GM13977 (cell line): ENCODE results near the gene TYK2.

Source experiments
- DNase-seq: peaks from one replicate; pipeline ENCODE4 v3.0.0; 2012; ENCODE audit warnings: low spot score
- in situ Hi-C: fragments of 300-500 bp; cut with MboI; formaldehyde crosslinking; loops from one replicate; pipeline ENCODE4 v1.12.0; 2022; ENCODE audit warnings: low sequenced_read_pairs, low pct_unique_long_range_greater_than_20kb, mixed read lengths, inconsistent platforms; ENCODE audit not compliant: unreplicated experiment
- TF ChIP-seq, protein P1 (sequence below): IDR thresholded peaks from 2 replicates; pipeline ENCODE4 v1.5.1; 2012; ENCODE audit warnings: mild to moderate bottlenecking, control low read depth; ENCODE audit not compliant: insufficient read depth; ENCODE audit errors: extremely low read depth, missing control alignments

Gene TYK2

GRCh38 chr19:10333758-10334587 is 46.4 kb downstream of the TYK2 start:
- in situ Hi-C loops = no loop called here
- DNase-seq = no peak
- TF ChIP-seq, protein P1, sequence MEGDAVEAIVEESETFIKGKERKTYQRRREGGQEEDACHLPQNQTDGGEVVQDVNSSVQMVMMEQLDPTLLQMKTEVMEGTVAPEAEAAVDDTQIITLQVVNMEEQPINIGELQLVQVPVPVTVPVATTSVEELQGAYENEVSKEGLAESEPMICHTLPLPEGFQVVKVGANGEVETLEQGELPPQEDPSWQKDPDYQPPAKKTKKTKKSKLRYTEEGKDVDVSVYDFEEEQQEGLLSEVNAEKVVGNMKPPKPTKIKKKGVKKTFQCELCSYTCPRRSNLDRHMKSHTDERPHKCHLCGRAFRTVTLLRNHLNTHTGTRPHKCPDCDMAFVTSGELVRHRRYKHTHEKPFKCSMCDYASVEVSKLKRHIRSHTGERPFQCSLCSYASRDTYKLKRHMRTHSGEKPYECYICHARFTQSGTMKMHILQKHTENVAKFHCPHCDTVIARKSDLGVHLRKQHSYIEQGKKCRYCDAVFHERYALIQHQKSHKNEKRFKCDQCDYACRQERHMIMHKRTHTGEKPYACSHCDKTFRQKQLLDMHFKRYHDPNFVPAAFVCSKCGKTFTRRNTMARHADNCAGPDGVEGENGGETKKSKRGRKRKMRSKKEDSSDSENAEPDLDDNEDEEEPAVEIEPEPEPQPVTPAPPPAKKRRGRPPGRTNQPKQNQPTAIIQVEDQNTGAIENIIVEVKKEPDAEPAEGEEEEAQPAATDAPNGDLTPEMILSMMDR = no peak

DNA sequence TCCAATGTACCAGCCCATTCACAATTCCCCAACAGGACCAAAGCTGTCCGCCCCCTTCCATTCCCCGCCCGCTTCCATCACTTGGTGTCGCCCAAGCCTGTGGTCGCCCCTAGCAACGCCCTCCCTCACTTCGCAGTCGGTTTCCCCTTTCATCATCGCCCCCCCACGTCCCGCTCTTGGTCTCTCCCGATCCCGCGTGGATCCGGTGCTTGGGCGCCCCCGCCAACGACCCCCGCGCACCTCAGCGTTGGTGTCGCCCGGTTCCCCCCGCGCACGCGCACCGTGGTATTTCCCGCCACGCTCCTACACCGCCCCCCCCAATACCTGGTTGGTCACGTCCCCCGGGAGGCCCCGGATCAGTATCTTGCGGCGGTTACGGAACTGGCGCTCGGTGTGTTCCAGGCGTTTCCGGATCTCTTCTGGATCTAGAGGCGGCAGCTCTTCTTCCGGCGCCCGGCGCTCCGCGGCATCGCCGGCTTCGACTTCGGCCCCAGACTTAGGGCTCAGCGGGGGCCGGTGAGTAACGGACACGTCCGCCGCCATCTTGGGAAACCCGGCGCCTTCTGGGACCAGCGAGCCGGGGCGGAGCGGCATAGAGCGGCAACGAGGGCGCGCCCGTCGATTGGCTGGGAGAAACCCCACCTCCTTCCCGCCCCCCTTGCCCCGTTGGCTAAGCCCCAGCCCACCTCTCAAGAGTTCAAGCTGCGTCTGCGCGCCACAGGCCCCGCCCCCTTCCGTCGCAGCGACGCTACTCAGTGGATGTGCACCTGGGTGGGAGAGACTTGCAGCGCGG is 47.2 kb downstream of the TYK2 start, which contains the start of gene RAVER1:
Gene RAVER1, minus strand, starts transcription at position 565 of the 793 bp plus-strand sequence. Its CDS starts 22 bp downstream, at position 543.
- TF ChIP-seq, protein P1 = no peak
- peak; percentile 99 for DNase-seq
- in situ Hi-C loops = no loop called here

DNA sequence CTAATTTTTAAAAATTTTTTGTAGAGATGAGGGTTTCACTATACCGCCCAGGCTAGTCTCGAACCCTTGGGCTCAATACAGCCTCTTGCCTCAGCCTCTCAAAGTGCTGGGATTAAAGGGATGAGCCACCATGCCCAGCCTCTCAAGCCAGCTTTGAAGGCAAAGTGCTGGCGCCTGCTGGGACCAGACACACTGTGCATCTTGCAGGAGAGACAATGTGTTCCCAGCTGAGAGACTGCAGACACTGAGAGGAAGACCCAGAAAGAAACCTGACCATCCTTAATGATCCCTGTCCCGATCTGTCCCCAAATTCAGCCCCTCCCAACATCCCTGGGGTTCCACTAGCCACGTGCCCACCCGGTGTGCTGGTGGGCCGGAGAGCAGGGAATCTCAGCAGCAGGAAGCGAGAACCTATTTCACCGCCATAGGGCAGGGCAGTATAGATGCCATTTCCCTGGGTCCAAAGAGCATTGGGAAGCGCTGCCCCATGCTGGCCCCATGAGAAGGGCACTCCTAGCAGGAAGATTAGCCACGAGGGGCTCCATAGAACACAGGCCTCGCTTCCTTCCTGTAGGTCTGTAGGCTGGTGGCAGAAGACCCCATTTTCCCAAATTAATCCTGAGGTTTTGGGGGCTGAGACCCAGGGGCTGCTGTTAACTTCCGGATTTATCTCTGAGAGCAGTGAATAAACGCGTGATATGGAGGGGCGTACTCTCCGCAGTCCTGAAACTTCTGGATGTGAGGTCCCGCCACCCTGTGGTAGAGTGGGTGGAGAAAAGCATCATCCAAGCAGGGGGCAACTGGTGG is 48.0 kb downstream of the TYK2 start:
- no peak for DNase-seq
- TF ChIP-seq, protein P1 = no peak
- in situ Hi-C loops = no loop called here

DNA sequence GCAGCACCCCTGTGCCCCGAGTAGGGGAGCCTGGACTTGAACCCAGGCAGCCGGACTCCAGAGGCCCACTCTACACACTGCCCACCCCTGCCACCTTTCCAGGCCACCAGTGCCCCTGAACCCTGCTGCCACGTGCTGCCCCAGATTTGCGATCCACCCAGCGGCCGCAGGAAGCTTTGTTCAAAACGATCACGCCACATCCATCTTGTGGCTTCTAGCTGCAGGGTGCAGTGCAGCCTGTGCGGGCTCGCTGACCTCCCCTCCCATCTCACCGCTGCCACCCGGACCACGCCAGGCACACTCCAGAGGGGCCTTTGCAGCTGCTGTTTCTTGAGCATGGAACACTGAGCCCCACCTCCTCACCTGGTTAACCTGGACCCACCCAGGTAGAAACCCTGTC is 50.8 kb downstream of the TYK2 start:
- DNase-seq = no peak
- TF ChIP-seq, protein P1 = no peak
- in situ Hi-C loops = no loop called here

DNA sequence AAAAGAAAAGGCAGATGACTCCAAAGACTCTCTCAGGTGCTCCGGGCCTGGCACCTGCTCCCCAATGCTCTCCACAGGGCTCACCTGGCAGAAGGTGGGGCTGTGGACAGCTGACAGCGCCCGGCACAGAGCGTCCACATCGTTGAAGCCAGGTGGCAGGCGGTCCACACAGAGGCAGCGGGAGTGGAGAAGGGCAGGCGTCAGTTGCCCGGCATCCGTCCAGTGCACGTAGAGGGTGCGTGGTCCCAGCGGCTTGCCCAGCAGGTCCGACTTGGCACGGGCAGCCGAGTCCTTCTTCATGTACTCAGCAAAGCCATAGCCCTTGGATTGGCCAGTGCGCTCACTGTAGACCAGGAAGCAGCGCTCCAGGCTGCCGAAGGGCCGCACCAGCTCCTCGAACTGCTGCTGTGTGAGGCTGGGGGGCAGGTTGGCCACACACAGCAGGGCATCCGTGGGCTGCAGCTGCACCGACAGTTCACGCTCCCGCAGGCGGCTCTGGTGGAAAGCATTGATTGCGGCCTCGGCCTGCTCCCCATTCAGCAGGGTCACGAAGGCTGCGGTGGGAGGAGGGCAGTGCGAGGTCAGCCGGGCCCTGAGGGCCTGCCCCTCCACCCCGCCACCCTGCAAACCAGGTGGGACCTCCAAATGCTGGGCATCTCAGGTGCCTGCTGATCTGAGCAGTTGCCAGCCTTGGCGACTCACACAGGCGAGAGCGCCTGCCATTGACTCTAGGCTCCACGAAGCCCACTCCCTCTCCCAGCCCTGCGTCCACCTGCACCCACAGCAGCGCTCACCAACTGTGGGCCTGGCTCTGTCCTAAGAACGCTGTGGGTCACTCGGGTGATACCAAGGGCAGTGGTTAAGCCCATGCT is 51.6 kb downstream of the TYK2 start:
- in situ Hi-C loops = no loop called here
- no peak for DNase-seq
- TF ChIP-seq, protein P1 = no peak

GRCh38 chr19:10327793-10328192 is 52.6 kb downstream of the TYK2 start:
- no peak for DNase-seq
- TF ChIP-seq, protein P1 = no peak
- in situ Hi-C loops = no loop called here
